Activated CD4-positive, alpha-beta T cell treated with anti-CD3 and anti-CD28 coated beads, Interleukin-2, amount 50 U/mL, for 16 hours (primary cell): ENCODE data around the gene NPHP4.

Experiments used
- DNase-seq: peaks from one replicate; pipeline ENCODE4 v3.0.0-alpha.2; 2020

NPHP4 gene

DNA sequence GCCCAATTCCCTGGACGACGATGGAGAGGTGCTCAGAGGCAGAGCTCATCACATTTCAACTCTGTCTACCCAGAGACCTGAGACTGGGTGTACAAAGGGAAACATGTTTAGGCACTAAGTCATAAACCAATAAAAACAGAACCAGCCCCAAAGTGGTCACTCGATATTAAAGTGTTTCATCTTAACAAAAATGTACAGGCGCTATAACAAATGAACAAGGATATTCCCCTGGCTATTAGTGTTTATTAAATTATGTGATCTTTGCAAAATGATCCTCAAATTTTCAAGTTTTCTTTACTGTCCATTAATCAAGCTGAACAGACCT lies 43.6 kb downstream of the NPHP4 start:
- no peak for DNase-seq

DNA sequence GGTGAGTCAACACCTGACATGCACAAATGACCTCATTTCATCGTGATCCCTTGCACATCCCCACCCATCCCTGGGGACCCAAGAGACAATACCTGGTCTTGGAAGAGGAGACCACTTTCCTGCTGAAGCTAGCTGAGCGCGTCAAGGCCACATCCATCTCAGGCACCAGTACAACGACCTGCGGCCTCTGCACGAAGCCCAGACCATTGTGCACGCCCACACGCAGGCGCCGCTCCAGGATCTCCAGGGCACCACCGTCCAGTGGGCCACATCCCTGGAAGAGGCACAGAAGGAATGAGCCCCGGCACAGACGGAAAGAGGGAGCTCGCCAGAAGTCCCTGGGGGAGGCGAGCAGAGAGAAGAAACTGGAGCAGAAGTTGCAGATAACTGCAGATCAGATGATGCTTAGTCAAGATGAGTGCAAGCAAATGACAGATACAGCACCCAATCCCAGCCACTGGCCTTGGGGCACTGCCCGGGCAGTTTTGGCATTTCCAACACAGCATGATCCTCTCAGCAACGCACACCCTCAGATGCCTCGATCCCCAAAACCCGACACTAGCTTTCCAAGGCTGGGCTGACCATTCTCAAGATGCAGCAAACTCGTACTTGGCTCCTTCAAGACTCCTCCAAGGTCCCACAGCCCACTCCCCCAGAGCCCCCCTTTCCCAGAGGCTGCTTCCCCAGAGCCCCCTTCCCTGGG lies 44.1 kb downstream of the NPHP4 start:
- DNase-seq = no peak

DNA sequence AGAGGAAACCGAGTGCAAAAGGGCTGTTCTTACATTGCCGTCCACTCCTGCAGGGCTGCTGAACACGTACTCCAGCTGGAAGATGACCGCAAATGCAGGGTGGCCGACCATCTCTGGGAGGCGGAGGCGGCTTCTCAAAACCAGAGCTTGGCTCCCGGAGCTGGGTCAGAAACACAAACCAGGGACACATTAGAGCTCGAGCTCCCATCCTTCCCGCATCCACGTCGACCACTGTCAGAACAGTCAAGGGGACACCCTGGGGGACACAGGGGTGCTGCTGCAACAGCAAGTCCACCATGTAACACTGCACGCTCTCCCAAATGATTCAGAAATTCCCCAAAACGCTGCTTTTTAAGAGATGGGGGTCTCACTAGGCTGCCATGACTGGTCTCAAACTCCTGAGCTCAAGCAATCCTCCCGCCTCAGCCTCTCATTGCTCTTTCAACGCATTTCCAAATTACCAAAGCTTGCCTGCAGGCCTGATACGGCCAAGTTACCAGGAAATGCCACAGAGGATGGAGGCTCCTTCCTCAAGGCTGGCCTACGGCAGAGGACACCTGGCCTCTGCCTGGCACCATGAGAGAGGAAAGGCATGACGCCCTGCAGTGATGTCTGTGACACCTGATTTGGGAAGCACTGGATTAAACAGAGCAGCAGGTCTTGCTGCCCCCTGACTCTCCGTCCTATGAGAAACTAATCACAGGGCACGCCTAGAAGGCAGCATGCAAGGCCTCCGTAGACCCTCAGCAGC lies 45.0 kb downstream of the NPHP4 start:
- no peak for DNase-seq

DNA sequence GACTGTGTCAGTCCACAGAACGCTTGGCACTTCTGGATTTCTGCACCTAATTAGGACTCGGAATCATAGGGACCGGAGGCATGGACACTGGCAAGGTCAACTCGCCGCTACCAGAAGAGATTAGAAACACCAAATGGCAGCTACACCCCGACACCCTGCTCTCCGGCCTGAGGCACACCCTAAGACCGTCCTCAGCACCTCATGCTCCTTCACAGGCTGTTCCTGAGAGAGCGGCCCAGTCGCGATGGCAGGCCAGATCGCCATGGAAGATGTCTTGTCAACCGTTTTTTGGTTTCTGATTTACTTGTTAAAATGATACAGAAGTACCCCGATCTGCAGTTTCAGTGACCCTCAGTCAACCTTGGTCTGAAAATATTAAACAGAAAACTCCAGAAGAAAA lies 46.8 kb downstream of the NPHP4 start:
- no peak for DNase-seq

DNA sequence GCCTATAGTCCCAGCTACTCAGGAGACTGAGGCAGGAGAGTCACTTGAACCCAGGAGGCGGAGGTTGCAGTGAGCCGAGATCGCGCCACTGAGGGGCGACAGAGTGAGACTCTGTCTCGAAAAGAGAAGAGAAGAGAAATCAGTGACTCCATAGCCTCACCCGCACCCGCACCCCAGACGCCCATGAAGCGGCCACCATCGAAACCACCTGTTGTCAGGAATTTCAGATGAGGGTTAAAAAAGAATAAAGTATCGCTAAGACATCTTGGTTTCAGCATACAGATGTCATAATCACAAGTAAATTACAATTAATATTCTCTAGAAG lies 47.4 kb downstream of the NPHP4 start:
- DNase-seq = no peak

DNA sequence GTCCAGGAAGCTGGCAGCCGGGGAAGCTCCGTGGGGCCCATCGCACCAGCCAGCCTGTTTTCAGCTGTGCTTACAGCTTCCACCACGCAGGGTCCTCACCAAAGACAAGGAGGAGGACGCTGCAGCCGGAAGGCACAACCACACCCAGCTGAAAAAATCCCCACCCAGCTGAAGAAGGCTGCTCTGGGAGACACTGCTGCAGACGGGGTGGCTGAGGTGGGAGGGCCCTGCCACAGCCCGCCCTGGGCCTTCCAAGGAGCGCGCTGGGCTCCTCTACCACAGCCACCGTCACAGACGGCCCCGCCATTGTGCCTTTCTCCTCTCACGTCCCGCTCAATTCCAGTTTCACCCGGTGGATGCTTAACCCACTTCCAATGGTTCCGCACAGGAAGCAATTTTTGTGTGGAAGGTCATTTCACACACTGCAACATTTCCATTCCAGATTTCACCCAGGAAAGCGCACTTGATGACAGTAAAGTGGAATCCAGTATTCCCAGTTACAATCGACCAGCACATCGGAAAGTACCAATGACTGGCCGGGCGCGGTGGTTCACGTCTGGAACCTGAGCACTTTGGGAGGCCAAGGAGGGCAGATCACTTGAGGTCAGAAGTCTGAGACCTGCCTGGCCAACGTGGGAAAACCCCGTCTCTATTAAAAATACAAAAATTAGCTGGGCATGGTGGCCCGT lies 47.9 kb downstream of the NPHP4 start:
- DNase-seq = no peak

DNA sequence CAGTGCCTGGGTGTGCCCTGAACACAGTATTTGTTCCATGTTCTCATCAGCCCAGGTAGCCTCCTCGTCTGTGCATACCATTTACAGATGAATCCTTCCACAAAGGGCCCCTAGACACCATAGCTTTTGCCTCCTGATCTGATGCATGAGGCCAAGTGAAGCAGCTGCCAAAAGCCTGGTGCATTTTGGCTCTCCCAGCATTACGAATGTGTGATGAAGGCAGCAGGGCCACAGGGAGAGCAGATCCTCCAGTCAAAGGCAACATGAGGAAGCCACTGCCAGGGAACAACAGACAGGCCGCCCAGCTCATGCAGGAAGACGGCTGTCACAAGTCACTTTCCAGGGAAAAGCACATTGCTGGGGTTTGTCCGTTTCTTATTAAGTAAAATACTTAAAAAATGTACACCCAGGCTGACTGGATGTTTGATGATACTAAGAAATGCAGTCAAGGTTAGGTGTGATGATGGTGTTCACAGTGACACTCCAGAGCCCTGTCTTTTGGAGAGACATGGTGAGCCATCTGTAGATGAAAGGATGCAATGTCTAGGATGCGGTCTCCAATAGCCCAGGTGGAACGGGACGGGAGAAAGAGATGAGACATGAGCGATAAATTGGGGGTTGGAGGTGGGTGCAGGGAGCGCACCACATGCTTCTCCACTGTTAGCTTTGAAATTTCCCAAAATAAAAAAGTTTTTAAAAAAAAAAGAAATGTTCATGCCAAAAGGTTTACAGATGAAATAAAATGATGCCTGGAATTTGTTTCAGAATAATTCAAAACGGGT lies 48.7 kb downstream of the NPHP4 start:
- no peak for DNase-seq

DNA sequence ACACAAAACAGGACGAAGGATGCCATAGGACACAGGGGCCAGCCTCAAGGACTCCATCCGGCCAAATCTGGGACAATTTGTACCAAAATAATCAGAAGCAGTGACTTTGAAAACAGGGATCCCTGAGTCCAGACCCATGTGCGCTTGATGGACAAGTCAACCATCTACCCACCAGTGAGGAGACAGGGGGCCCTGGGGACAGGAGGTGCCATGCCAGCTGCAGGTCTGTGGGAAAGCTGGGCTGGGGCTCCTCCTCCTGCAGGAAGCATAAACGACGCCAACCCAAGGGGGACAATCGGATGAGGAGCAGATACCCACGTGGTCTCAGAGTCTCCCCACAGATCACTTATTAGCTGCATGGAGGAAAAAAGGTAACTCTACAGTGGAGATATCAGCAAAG lies 50.6 kb downstream of the NPHP4 start:
- no peak for DNase-seq

DNA sequence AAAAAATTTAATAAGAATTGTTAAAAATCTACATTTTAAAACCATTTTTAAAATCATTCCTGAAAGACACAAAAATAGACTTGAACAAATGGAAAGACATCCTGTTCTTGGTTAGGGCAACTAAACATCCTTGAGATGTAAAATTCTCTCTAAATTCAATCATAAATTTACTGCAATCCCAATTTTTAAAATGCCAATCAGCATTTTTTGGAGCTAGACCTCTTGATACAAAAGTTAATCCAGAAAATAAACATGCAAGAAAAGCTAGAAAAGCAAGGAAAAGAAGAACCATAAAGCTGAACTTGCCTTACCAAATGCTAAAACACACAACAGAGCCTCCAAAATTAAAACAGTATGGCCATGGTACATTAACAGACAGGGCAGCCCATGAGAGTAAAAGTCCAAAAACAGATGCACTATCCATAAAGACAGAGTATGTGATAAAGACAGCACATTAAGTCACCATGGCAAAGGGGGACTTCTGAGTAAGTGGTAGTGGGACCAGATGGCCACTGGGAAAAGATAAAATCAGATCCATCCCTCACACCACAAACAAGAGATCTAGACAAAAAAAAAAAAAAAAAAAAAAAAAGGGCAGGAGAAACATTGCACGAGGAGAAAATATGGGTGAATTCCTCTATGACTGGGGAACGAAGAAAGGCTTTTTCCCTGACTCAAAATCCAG lies 51.4 kb downstream of the NPHP4 start:
- DNase-seq = no peak

DNA sequence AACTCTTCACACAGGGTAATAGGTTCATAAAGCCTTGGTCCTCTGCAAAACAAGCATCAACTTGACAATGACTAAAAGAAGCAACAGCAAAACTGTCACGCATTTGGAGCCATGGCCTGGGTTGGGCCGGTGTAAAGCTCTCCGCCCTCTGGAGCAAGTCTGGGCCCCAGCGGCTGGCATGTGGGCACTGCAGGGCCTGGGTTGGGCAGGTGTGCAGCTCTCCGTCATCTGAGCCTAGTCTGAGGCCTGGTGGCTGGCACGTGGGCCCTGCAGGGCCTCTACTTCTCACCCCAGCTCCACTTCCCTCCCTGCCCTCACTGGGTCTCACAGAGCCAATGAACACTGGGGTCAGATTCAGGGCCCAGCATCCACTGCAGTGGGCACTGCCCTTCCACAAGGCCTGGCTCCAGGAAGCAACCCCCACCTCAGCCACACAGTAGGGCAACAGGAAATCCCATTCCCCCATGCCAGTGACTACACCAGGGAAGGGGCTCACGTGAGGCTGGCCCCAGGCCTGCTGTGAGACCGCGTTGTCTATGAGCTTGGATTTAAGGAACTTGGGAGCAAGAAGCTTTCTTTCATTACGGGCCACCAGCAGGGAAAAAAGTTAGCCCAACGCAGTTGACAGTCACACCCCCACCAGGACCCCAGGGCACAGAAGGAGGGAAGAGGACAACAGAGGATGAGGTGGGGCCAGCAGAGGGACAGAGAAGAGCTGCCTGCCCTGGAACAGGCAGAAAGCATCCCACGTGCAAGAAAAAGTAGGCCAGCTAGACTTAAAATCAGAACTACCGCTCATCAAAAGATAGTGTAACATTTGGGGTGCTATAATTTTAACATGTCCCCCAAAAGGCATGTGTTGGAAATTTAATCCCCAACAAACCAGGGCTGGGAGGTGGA lies 52.7 kb downstream of the NPHP4 start:
- no peak for DNase-seq

DNA sequence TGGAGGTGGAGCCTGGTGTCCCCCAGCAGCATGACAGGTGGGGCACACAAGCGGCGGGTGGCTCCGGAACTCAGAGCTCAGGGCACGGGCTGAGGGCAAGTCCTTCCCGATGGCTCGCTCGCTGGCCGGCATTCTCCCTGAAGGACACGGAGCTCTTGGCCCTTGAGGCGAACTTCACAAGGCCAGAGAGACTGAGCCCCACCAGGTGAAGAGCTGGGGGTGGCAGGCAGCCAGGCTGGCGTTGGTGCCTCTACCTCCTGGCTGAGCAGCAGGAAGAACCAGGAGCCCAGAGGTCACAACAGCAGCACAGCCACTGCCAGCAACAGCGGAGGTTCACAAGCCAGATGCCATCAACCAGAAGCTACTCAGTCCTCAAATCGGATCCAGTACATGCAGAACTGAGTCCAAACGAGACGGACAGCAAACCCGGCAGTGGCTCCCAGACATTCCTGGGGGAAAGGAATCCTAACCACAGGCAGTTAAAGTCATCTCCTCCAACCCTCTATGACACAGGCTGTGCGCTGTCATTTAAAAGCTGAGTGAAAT lies 54.1 kb downstream of the NPHP4 start:
- DNase-seq = no peak

DNA sequence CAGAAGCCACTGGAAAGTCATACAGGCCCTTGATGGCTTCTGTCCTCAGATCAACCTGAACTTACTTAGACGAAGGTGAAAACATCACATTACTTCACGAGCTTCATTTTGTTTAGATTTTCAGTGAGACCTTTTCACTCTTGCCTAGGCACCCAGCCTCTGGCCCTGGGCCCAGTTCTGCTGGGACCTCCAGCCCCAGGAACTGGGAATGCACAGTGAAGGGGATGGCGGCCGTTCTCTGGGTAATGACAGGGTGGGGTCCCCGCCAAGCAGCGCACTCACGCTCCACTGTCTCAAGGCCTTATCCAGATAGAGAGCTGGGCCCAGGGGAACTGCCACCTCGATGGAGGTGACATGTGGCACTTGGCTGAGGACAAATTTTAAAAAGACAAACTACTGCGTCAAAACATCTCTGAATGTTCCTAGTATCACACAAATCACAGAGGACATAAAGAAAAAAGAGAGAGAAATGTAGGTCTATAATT lies 54.8 kb downstream of the NPHP4 start:
- DNase-seq = no peak

DNA sequence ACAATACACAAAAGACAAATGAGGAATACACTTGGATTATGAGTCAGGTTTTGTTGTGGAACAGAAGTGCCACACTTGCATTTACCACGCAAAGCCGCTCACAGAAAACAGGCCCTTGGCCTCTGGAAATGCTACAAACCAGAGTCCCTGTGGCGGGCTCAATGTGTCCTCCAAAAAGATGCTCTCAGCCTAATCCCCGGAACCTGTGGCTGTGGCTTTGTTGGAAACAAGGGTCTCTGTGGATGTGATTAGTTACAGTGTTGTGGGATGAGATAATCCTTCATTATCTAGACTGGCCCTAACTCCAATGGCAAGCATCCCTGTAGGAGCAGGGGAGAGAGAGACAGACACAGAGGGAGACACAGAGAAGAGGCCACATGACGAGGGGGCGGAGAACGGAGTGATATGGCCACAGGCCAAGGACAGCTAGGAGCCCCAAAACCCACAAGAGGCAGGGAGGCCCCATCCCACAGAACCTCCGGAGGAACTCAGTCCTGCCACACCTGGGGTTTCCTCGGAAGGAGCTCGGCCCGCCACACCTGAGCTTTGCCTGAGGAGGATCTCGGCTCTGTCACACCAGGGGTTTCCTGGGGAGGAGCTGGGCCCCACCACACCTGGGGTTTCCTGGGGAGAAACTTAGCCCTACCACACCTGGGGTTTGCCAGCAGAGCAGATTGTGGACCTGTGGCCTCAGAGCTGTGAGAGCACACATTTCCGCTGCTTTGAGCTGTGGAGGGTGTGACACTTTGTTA lies 55.4 kb downstream of the NPHP4 start:
- no peak for DNase-seq

DNA sequence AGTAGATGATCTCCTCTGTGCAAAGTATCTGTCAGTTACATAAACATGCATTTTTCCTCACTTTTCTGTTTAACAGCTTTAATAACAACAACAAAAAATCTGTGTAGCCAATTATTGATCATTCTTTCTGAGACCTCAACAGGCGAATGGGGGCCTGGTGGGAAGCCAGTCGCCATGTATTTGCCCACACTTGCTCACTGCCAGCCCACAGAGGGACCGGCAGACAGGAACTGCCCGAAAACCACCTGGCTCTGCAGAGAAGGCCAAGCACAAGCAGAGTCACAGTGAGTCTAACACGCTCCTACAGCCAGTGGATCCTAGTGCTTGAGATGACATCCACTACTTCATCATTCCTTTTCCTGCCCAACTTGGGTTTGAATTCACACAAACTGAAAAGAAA lies 56.1 kb downstream of the NPHP4 start:
- no peak for DNase-seq

DNA sequence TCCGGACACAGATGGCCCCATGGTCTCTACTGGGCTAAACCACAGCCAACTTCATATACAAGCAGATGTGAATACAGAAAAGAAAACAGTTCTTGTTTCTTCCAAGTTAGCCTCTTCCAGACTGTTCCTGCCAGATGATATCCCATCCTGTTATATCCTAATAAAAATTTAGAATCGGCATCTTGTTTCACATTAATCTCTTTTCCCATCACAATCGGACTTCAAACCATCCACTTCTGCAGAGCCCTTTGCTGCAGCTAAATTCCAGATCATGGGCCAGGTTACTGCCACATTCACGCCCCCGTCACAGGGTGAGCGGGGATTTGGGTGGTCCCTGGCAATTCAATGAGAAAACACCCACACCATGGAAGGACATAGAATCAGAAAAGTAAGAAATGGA lies 57.2 kb downstream of the NPHP4 start:
- DNase-seq = no peak

DNA sequence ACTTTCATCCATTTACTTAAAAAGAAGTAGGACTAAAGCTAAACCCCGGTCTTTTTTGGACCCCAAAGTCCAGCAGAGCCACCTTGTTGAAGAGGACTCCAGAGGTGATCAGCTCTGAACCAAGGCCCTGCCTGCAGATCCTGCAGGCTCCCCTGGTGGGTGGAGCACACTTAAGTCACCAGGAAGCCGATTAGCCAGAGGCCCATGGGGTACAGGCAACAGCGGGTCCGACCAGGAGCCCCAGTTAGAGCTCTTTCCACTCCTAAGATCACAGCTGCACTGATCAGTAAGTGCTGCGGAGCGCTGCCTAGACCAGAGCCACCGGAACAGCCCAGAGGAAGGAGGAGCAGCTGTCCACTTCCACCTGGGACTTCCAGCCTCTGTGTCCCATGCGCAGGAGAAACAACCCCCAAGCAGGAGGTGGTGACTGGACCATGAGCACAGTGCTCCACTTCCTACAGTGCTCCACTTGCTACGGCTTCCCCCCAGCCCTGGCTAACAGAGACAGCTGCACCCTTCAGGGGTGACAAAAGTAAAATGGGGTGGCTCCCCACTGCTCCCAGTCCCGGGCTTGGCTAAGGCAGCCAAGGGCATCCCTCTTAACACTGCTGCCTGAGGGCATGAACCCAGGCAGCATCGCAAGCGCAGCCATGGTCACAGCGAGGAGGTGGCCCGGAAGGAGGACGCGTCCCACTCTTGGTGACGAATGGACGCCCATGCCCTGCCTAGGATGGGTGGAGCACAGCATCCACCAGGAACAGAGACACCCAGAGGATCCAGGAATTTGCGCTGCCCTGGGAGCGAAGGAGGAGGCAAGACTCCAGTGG lies 58.0 kb downstream of the NPHP4 start:
- no peak for DNase-seq

DNA sequence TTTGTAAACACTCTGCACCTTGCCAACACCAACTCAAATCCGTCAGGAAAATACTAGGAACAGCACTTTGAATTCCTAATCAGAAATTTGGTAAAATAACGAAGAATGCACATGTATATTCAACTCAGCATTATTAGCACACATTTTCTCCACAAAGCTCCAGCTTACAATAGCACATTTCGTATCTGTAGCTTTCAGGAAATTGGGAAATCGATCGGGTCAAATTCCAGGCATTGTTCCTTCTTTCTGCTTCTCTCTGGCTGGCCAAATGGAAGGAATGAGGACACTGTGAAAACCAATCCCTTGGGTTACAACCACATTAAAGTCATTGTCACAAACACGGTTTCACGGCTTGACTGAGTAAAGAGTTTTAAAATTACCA lies 58.6 kb downstream of the NPHP4 start:
- DNase-seq = no peak

DNA sequence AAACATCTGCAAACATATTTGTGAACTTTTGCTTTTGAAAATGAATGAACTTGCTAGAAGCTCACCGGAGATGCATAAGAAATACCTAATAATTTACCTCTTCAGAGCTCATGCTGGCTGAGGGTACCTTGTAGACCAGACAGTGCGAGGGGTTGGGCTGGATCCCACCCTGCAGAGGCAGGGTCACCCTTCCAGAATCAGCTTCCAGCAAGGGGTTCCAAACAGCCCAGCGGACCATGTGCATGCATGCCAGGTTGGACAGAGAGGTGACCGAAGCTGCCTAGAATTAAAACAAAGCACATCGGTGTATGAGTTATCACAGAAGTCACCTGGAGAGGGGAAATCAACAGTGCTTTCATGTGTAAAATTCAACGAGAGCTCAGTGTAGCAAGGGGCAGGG lies 59.2 kb downstream of the NPHP4 start:
- no peak for DNase-seq

DNA sequence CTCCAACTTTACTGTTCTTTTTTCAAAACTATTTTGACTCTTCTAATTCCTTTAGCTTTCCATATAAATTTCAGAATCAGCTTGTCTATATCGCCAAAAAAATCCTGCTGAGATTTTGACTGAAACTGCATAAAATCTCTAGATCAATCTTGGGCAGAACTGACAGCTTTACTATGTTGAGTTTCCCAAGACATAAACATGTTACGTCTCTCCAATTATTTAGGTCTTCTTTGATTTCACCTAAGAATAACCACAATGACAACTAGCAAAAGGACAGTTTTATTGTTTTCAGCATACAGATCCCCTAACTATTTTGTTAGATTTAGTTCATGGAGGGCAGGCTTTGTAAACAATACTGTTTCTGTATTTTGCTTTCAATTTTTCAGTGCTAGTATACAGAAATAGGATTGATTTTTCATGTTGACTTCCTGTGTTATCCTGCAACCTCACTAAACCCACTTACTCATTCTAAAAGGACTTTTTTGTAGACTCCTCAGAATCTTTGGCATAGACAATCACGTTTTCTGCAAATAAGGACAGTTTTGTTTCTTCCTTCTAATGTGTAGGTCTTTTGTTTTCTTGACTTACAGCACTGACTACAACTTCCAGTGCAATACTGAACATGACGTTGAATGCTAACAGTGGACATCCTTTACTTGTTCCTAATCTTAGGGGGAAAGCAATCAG lies 63.4 kb downstream of the NPHP4 start:
- no peak for DNase-seq
